Thymus (tissue), 11 donors: ENCODE measurements around the gene CLTB. TPM values are rescaled to one million over a fixed set of nuclear protein-coding genes. Genes with fewer than 3 reads are reported as not detected.
"Not testable (repeated sequence)": the region's sequence is repeated elsewhere in the genome, so short reads cannot be mapped to it uniquely, and the experiment has no call there.

ENCODE experiments used
- DNase-seq, 9 donors: peaks; one replicate each; pipeline ENCODE4 v3.0.0-alpha.2; 2013; ENCODE audit warnings: low spot score in 9 of 9, low read depth in 6 of 9, missing footprints in 1 of 9
- H3K27ac ChIP-seq, 2 donors: one replicate each; pipeline ENCODE4 v1.5.1; 2013; ENCODE audit warnings: control low read depth in 1 of 2, low read depth in 1 of 2, low read length in 1 of 2, mild to moderate bottlenecking in 1 of 2, moderate library complexity in 1 of 2
- H3K27me3 ChIP-seq, 2 donors: one replicate each; pipeline ENCODE4 v1.5.1; 2013; ENCODE audit warnings: low read length in 1 of 2; ENCODE audit not compliant: control insufficient read depth in 2 of 2, insufficient read depth in 1 of 2
- H3K36me3 ChIP-seq, 2 donors: one replicate each; pipeline ENCODE4 v1.5.1; 2013; ENCODE audit warnings: low read length in 1 of 2, mild to moderate bottlenecking in 1 of 2, moderate library complexity in 1 of 2; ENCODE audit not compliant: control insufficient read depth in 2 of 2, insufficient read depth in 2 of 2
- H3K4me1 ChIP-seq, 2 donors: one replicate each; pipeline ENCODE4 v1.5.1; 2013; ENCODE audit warnings: low read length in 2 of 2; ENCODE audit not compliant: control insufficient read depth in 2 of 2, insufficient read depth in 2 of 2
- H3K4me3 ChIP-seq, 2 donors: one replicate each; pipeline ENCODE4 v1.5.1; 2013; ENCODE audit warnings: low read length in 2 of 2, control low read depth in 1 of 2, mild to moderate bottlenecking in 1 of 2
- H3K9me3 ChIP-seq, 2 donors: one replicate each; pipeline ENCODE4 v1.5.1; 2013; ENCODE audit warnings: low read length in 1 of 2, mild to moderate bottlenecking in 1 of 2; ENCODE audit not compliant: control insufficient read depth in 2 of 2, insufficient read depth in 1 of 2
- WGBS: extraction: QIAGEN DNeasy Blood & Tissue Kit; methylation state at CpG from one replicate; pipeline ENCODE4 v1.1.7; 2013; 5-methylcytosine and 5-hydroxymethylcytosine counted together
- polyA plus RNA-seq: library from polyadenylated mRNA; stranded (reverse); fragments of 200-250 nt; gene quantifications from one replicate; pipeline ENCODE4 v1.2.3, GENCODE V29; 2013
- total RNA-seq: library from RNA; stranded (reverse); fragments of 120-200 nt; gene quantifications from one replicate; pipeline ENCODE4 v1.2.4, GENCODE V29; 2013
- donor health status: healthy.

Gene CLTB
- total and polyA plus RNA-seq, 2 donors, result 93.3 to 129 TPM

DNA sequence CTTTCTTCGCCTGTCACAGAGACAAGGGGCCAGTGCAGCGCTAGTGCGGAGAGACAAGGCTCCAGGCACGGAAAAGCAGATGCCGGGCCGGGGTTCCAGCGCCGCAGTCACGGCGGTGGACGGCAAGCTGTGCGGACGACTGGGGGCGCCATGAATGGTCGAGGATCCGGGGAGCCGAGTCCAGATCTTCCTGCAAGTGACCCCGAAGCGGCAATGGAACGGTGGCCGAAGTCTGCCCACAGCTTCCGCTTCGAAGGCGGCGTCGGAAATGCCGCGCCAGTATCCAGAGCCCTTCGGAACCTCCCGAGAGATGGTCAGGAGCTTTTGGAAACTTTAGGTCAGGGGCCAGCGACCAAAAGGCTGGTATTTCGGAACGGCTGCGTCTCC is 31.2 kb upstream of the CLTB start:
- peaks cover 3 to 4% of the 10 kb centered on the region in 2 donors for H3K36me3 ChIP-seq
- under 1% methylated on average over 34 of the region's 34 CpGs for WGBS
- peak in 2 of 9 donors; percentile 34 to 63 for DNase-seq
- H3K27me3 ChIP-seq, result peaks cover 0 to 3% of the 10 kb centered on the region in 2 donors
- peaks cover 0 to 3% of the 10 kb centered on the region in 2 donors for H3K9me3 ChIP-seq
- H3K4me3 ChIP-seq, result peak overlapping the region; percentile 75 to 94
- peaks cover 7 to 17% of the 10 kb centered on the region in 2 donors for H3K4me1 ChIP-seq
- peak overlapping the region; percentile 81 to 93 for H3K27ac ChIP-seq

DNA sequence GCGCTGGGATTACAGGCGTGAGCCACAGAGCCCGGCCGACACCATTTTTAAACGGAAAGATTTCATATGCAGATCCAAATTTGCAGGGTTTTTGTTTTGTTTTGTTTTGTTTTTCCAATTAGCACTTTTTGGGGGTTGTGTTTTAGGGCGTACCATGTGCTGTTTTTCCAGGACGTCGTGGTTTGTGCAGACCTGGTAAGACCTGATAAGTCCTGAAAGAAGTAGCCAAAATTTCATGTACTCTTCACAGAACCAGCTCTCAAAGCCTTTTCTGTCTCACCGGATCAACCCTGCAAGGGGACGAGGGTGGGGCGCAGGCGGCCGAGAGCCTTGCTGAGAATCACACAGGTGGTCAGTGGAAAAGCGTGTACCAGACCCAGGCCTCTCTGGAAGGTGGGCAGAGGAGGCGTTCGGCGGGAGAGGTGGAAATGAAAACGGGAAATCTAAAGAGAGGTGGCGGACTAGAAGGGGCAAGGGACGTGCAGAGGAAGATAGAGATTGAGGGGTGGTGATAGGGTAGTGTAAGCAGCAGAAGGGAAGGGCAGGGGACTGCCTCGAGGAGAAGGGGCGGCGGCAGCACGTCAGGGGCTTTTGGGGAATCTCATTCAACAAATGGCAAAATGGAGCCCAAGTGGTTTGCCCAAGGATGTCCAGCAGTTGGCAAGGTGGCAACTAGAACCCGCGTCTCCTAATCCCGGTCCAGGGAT is 30.7 kb upstream of the CLTB start:
- Histone ChIP-seq H3K27me3 (peaks cover 0 to 3% of the 10 kb centered on the region in 2 donors), H3K36me3 (peaks cover 0 to 3% of the 10 kb centered on the region in 2 donors), H3K4me1 (peaks cover 7 to 17% of the 10 kb centered on the region in 2 donors), H3K9me3 (peaks cover 0 to 3% of the 10 kb centered on the region in 2 donors), H3K27ac (peak overlapping the region; percentile 81 to 93), H3K4me3 (peak overlapping the region; percentile 75 to 94)
- 17% methylated on average over 27 of the region's 27 CpGs for WGBS
- peak in 4 of 9 donors; percentile 16 to 37 (median 34) for DNase-seq

DNA sequence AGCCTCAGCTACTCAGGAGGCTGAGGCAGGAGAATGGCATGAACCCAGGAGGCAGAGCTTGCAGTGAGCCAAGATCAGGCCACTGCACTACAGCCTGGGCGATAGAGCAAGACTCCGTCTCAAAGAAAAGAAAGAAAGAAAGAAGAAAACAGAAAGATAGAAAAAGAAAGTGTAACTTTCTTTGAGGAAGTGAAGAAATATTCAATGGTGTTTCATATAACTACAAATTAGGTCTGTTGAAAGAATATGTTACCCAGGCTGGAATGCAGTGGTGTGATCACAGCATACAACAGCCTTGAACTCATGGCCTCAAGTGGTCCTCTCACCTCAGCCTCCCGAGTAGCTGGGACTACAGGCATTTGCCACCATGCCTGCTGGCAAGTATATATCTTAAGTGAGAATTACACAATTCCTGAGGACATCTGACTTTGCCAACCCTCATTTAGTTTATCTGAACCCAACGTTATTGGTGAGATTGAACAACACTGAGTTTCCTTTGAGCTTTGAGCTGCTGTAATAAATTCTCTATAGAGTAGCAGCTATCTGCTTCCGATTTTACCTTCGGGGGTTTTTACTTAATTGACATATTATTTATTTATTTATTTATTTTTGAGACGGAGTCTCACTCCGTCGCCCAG is 29.8 kb upstream of the CLTB start:
- H3K4me3 ChIP-seq, result no peak overlapping the region
- H3K9me3 ChIP-seq, result peaks cover 0 to 3% of the 10 kb centered on the region in 2 donors
- H3K27me3 ChIP-seq, result peaks cover 0 to 3% of the 10 kb centered on the region in 2 donors
- DNase-seq, result no peak
- no peaks in the 10 kb centered on the region for H3K36me3 ChIP-seq
- WGBS, result 95% methylated on average over 9 of the region's 9 CpGs
- no peak overlapping the region for H3K27ac ChIP-seq
- H3K4me1 ChIP-seq, result peaks cover 7 to 17% of the 10 kb centered on the region in 2 donors

DNA sequence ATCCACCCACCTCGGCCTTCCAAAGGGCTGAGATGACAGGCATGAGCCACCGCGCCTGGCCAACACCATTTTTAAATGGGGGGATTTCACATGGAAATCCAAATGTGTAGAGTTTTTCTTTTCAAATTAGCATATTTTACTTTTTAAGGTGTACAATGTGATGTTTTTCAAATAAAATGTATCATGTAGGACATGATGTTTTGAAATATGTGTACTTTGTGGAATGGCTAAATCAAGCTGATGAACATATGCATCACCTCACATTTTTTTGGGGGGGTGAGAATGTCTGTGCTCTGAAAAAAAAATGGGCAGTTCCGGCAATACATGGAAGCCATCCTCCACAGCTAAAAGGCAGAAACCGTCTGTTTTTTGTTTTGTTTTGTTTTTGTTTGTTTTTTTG is 28.4 kb upstream of the CLTB start:
- peaks cover 0 to 3% of the 10 kb centered on the region in 2 donors for H3K9me3 ChIP-seq
- H3K27ac ChIP-seq, result no peak overlapping the region
- 97% methylated on average over 5 of the region's 5 CpGs for WGBS
- peaks cover 0 to 3% of the 10 kb centered on the region in 2 donors for H3K27me3 ChIP-seq
- no peaks in the 10 kb centered on the region for H3K36me3 ChIP-seq
- DNase-seq, result no peak
- H3K4me3 ChIP-seq, result no peak overlapping the region
- peaks cover 7 to 17% of the 10 kb centered on the region in 2 donors for H3K4me1 ChIP-seq

DNA sequence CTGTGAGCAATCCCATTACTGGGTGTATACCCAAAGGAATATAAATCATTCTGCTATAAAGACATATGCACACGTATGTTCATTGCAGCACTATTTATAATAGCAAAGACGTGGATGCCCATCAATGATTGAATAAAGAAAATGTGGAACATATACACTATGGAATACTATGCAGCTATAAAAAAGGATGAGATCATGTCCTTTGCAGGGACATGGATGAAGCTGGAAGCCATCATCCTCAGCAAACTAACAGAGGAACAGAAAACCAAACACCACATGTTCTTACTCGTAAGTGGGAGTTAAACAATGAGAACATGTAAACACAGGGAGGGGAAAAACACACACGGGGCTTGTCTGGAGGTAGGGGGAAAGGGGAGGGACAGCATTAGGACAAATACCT is 26.6 kb upstream of the CLTB start:
- not testable (repeated sequence) for DNase-seq, H3K27ac ChIP-seq, H3K27me3 ChIP-seq, H3K4me3 ChIP-seq, H3K9me3 ChIP-seq, H3K4me1 ChIP-seq, H3K36me3 ChIP-seq
- WGBS, result 96% methylated on average over 4 of the region's 4 CpGs

DNA sequence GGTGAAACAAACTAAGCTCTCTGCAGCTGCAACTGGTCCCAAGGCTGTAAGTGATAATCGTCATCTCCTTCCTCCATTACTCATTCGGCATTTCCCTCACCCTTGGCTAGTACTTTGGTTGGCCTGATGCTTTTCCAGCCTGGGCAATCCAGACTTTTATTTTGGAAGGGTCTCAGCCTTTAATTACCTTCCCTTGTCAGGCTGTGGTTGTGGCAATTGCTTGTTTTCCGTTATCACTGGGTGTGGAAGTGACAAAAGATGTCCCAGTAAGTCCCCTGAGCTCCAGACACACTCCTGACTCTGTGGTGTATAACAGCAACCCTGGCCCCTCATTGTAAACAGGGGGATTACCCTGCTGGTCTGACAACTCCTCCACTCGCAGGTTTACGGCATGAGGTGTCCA is 25.6 kb upstream of the CLTB start:
- Histone ChIP-seq H3K4me1 (peaks cover 0 to 4% of the 10 kb centered on the region in 2 donors), H3K4me3 (no peak overlapping the region), H3K27ac (no peak overlapping the region), H3K27me3 (peaks cover 0 to under 1% of the 10 kb centered on the region in 2 donors), H3K36me3 (no peaks in the 10 kb centered on the region), H3K9me3 (no peaks in the 10 kb centered on the region)
- DNase-seq, result no peak
- 78% methylated on average over 5 of the region's 5 CpGs for WGBS

DNA sequence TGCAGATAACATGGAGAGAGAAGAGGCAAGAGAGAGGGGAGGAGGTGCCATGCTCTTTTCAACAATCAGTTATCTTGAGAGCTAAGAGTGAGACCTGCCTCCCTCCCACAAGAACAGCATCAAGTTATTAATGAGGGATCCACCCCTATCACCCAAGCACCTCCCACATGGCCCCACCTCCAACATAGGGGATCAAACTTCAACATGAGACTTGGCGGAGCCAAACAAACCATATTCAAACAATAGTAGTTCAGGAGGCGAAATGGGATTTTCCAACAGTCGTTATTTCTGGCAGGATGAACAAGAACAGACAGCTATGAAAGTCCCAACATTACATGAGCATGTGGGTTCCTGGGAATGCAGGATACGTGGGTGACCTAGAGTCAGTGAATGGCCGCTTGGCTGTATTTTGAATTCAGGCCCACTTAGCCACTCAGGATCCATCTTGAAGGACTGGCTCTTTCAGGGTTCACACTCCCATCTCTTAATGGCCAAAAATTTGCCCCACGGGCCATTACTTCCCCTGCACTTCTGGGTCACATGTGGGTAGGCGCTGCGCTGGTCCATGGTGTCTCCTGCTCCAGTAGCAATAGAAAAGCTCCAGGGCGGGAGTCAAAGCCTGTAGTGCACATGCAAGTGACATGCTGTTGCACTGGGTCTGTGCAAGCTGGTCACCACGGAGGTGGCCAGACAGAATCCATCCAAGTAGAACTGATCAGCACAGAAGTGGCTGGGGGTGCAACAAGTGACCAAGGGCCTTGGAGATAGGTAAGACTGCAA is 24.8 kb upstream of the CLTB start:
- no peak for DNase-seq
- H3K4me1 ChIP-seq, result peaks cover 0 to 2% of the 10 kb centered on the region in 2 donors
- 95% methylated on average over 10 of the region's 10 CpGs for WGBS
- H3K4me3 ChIP-seq, result no peak overlapping the region
- no peak overlapping the region for H3K27ac ChIP-seq
- no peaks in the 10 kb centered on the region for H3K36me3 ChIP-seq
- no peaks in the 10 kb centered on the region for H3K27me3 ChIP-seq
- no peaks in the 10 kb centered on the region for H3K9me3 ChIP-seq

DNA sequence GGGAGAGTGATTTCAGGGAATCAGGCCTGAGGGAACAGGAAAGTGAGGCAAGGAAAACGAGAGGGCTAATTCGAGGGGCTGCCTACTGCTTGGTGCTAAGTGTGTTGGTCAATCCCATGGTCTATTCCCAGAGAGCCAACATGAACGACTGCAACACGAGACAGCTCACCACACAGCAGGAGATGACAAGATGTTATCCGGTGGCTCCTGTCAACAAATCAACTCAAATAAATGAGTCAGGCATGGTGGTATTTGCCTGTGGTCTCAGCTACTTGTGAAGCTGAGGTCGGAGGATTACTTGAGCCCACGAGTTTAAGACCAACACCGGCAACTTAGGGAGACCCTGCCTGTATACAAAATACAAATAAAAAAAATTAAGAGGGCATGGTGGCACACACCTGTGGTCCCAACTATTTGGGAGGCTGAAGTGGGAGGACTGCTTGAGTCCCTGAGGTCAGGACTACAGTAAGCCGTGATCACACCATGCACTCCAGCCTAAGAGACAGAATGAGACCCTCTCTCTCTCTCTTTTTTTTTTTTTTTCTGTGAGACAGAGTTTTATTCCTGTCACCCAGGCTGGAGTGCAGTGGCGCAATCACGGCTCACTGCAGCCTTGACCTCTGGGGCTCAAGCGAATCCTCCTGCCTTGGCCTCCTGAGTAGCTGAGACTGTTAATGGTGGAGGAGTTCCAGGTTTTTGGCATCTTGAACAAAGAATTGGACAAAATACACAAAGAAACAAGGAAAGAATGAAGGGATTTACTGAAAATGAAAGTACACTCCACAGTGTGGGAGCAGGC is 22.8 kb upstream of the CLTB start:
- 94% methylated on average over 12 of the region's 12 CpGs for WGBS
- H3K9me3 ChIP-seq, result no peaks in the 10 kb centered on the region
- no peak overlapping the region for H3K4me3 ChIP-seq
- no peak overlapping the region for H3K27ac ChIP-seq
- no peaks in the 10 kb centered on the region for H3K27me3 ChIP-seq
- DNase-seq, result no peak
- H3K4me1 ChIP-seq, result peaks cover 0 to 2% of the 10 kb centered on the region in 2 donors
- H3K36me3 ChIP-seq, result no peaks in the 10 kb centered on the region
